ENCODE results near the gene SLC6A16. TPM values are rescaled to one million over a fixed set of nuclear protein-coding genes. Genes with fewer than 3 reads are reported as not detected.
"Not testable (repeated sequence)": the region's sequence is repeated elsewhere in the genome, so short reads cannot be mapped to it uniquely, and the experiment has no call there.

SLC6A16 gene
- 0.28 and 1.0 TPM in 2 replicates for total RNA-seq

- DNase-seq, result no peak
Measured at GRCh38 chr19:49324801-49325576, at the start of gene SLC6A16. Gene SLC6A16 (minus strand): TSS chr19:49325191. CDS start chr19:49311347, 13,844 bp downstream.

GRCh38 chr19:49373174-49373573 is 48.2 kb upstream of the SLC6A16 start:
- not testable (repeated sequence) for DNase-seq

- no peak for DNase-seq
Measured at GRCh38 chr19:49371184-49371583, 46.2 kb upstream of the SLC6A16 start.

GRCh38 chr19:49368711-49369358 is 43.8 kb upstream of the SLC6A16 start:
- DNase-seq, result no peak

- DNase-seq, result no peak
Measured at GRCh38 chr19:49366110-49366509, 41.1 kb upstream of the SLC6A16 start.

GRCh38 chr19:49364083-49364737 is 39.2 kb upstream of the SLC6A16 start:
- DNase-seq, result no peak

GRCh38 chr19:49363268-49364082 is 38.5 kb upstream of the SLC6A16 start, which contains the start of gene DKKL1:
Gene DKKL1 (plus strand): TSS chr19:49363877. CDS start chr19:49363999, 122 bp downstream.
- DNase-seq, result peak; percentile 100

- DNase-seq, result peak; percentile 63
Measured at GRCh38 chr19:49362929-49363267, 37.9 kb upstream of the SLC6A16 start.

GRCh38 chr19:49362048-49362928 is 37.3 kb upstream of the SLC6A16 start, which contains the start of gene TEAD2:
Gene TEAD2 (minus strand): TSS chr19:49362416. CDS start chr19:49360075, 2,341 bp downstream.
- DNase-seq, result peak; percentile 77

- DNase-seq, result peak; percentile 95
Measured at GRCh38 chr19:49361438-49362047, 36.6 kb upstream of the SLC6A16 start.

GRCh38 chr19:49359851-49360820 is 35.1 kb upstream of the SLC6A16 start:
- DNase-seq, result peak; percentile 31

GRCh38 chr19:49357186-49357585 is 32.2 kb upstream of the SLC6A16 start:
- no peak for DNase-seq

GRCh38 chr19:49356382-49356781 is 31.4 kb upstream of the SLC6A16 start:
- no peak for DNase-seq

- DNase-seq, result peak; percentile 31
Measured at GRCh38 chr19:49355909-49356353, 30.9 kb upstream of the SLC6A16 start.

GRCh38 chr19:49349567-49349966 is 24.6 kb upstream of the SLC6A16 start:
- no peak for DNase-seq

GRCh38 chr19:49348305-49349189 is 23.6 kb upstream of the SLC6A16 start:
- no peak for DNase-seq

- DNase-seq, result peak; percentile 49
Measured at GRCh38 chr19:49347835-49348234, 22.8 kb upstream of the SLC6A16 start.

- no peak for DNase-seq
Measured at GRCh38 chr19:49347191-49347590, 22.2 kb upstream of the SLC6A16 start.

All from dermis blood vessel endothelial cell (primary cell).